ACC112 (cell line): ENCODE results near the gene CDC42BPA.
"Not testable (repeated sequence)": the region's sequence is repeated elsewhere in the genome, so short reads cannot be mapped to it uniquely, and the experiment has no call there.

Source experiments
- H2AFZ ChIP-seq: fragments of 200-600 bp; sonication (generic); one replicate; pipeline ENCODE4 v1.6.0; 2017; ENCODE audit warnings: antibody characterized with exemption, low read length; ENCODE audit not compliant: unreplicated experiment
- H3K27ac ChIP-seq: fragments of 200-600 bp; sonication (generic); 2 replicates; pipeline ENCODE4 v1.5.1; 2014; ENCODE audit warnings: low read depth, mild to moderate bottlenecking, antibody characterized with exemption, low read length, moderate library complexity
- H3K27me3 ChIP-seq: fragments of 200-600 bp; sonication (generic); 2 replicates; pipeline ENCODE4 v1.6.1; 2014; ENCODE audit warnings: mild to moderate bottlenecking, antibody characterized with exemption, low read length, moderate library complexity, mixed read lengths; ENCODE audit not compliant: insufficient read depth
- H3K36me3 ChIP-seq: fragments of 200-600 bp; sonication (generic); 2 replicates; pipeline ENCODE4 v1.6.1; 2016; ENCODE audit warnings: mild to moderate bottlenecking, antibody characterized with exemption, low read length, moderate library complexity, mixed read lengths; ENCODE audit not compliant: insufficient read depth
- H3K4me1 ChIP-seq: fragments of 200-600 bp; sonication (generic); one replicate; pipeline ENCODE4 v1.6.1; 2016; ENCODE audit warnings: low read length, mixed read lengths; ENCODE audit not compliant: insufficient read depth, unreplicated experiment, control insufficient read depth
- H3K4me3 ChIP-seq: fragments of 200-600 bp; sonication (generic); 2 replicates; pipeline ENCODE4 v1.5.1; 2014; ENCODE audit warnings: mild to moderate bottlenecking, low read depth, low read length
- H3K79me2 ChIP-seq: fragments of 200-600 bp; sonication (generic); one replicate; pipeline ENCODE4 v1.6.0; 2016; ENCODE audit warnings: low read length; ENCODE audit not compliant: control insufficient read depth, unreplicated experiment, insufficient read depth

The CDC42BPA gene

GRCh38 chr1:227355542-227356245, 37.4 kb upstream of the CDC42BPA start:
- Histone ChIP-seq H3K36me3 (no peaks in the 10 kb centered on the region), H3K27me3 (no peaks in the 10 kb centered on the region), H3K4me1 (peaks cover 35% of the 10 kb centered on the region), H2AFZ (no peak overlapping the region), H3K79me2 (no peaks in the 10 kb centered on the region), H3K27ac (no peak overlapping the region), H3K4me3 (no peak overlapping the region)

- Histone ChIP-seq H3K27me3 (no peaks in the 10 kb centered on the region), H3K27ac (no peak overlapping the region), H3K36me3 (no peaks in the 10 kb centered on the region), H3K4me1 (peaks cover 34% of the 10 kb centered on the region), H2AFZ (no peak overlapping the region), H3K4me3 (no peak overlapping the region), H3K79me2 (no peaks in the 10 kb centered on the region)
Measured at GRCh38 chr1:227353186-227353585, 34.9 kb upstream of the CDC42BPA start.

- H2AFZ ChIP-seq, H3K4me3 ChIP-seq, H3K27me3 ChIP-seq, H3K79me2 ChIP-seq, H3K36me3 ChIP-seq, H3K27ac ChIP-seq: not testable (repeated sequence)
- peaks cover 23% of the 10 kb centered on the region for H3K4me1 ChIP-seq
Measured at GRCh38 chr1:227352164-227352563, 33.9 kb upstream of the CDC42BPA start.

GRCh38 chr1:227351443-227351842, 33.2 kb upstream of the CDC42BPA start:
- no peaks in the 10 kb centered on the region for H3K27me3 ChIP-seq
- no peaks in the 10 kb centered on the region for H3K79me2 ChIP-seq
- peaks cover 16% of the 10 kb centered on the region for H3K4me1 ChIP-seq
- no peak overlapping the region for H3K27ac ChIP-seq
- H3K36me3 ChIP-seq: no peaks in the 10 kb centered on the region
- H3K4me3 ChIP-seq: no peak overlapping the region
- H2AFZ ChIP-seq: no peak overlapping the region

- Histone ChIP-seq H3K79me2 (no peaks in the 10 kb centered on the region), H3K36me3 (no peaks in the 10 kb centered on the region), H3K27ac (no peak overlapping the region), H3K27me3 (no peaks in the 10 kb centered on the region), H2AFZ (no peak overlapping the region), H3K4me3 (no peak overlapping the region), H3K4me1 (peaks cover 15% of the 10 kb centered on the region)
Measured at GRCh38 chr1:227349967-227350366, 31.7 kb upstream of the CDC42BPA start.

- H2AFZ ChIP-seq: peak overlapping the region; percentile 73
- H3K27me3 ChIP-seq: no peaks in the 10 kb centered on the region
- peak overlapping the region; percentile 79 for H3K27ac ChIP-seq
- peaks cover 20% of the 10 kb centered on the region for H3K4me1 ChIP-seq
- no peaks in the 10 kb centered on the region for H3K79me2 ChIP-seq
- H3K4me3 ChIP-seq: peak overlapping the region; percentile 38
- no peaks in the 10 kb centered on the region for H3K36me3 ChIP-seq
Measured at GRCh38 chr1:227343727-227344551, 25.6 kb upstream of the CDC42BPA start.

GRCh38 chr1:227343206-227343605, 24.9 kb upstream of the CDC42BPA start:
- Histone ChIP-seq H2AFZ (peak overlapping the region; percentile 44), H3K4me1 (peaks cover 20% of the 10 kb centered on the region), H3K79me2 (no peaks in the 10 kb centered on the region), H3K4me3 (no peak overlapping the region), H3K27ac (peak overlapping the region; percentile 79), H3K27me3 (no peaks in the 10 kb centered on the region), H3K36me3 (no peaks in the 10 kb centered on the region)

GRCh38 chr1:227342075-227342829, 24.0 kb upstream of the CDC42BPA start:
- H2AFZ ChIP-seq: no peak overlapping the region

GRCh38 chr1:227336136-227336535, 17.8 kb upstream of the CDC42BPA start:
- H3K36me3 ChIP-seq, H2AFZ ChIP-seq, H3K4me1 ChIP-seq, H3K4me3 ChIP-seq, H3K27me3 ChIP-seq, H3K79me2 ChIP-seq, H3K27ac ChIP-seq: not testable (repeated sequence)

More at GRCh38 chr1:227342075-227342829, 24.0 kb upstream of the CDC42BPA start:
- Histone ChIP-seq H3K27me3 (no peaks in the 10 kb centered on the region), H3K4me3 (no peak overlapping the region), H3K36me3 (no peaks in the 10 kb centered on the region), H3K27ac (no peak overlapping the region), H3K4me1 (peaks cover 20% of the 10 kb centered on the region), H3K79me2 (no peaks in the 10 kb centered on the region)

GRCh38 chr1:227335242-227336020, 17.1 kb upstream of the CDC42BPA start:
- Histone ChIP-seq H3K4me1 (no peaks in the 10 kb centered on the region), H3K79me2 (no peaks in the 10 kb centered on the region), H3K36me3 (no peaks in the 10 kb centered on the region), H3K4me3 (no peak overlapping the region), H2AFZ (no peak overlapping the region), H3K27me3 (no peaks in the 10 kb centered on the region), H3K27ac (no peak overlapping the region)
